Measurements from ENCODE around the gene CAST. TPM values are rescaled to one million over a fixed set of nuclear protein-coding genes. Genes with fewer than 3 reads are reported as not detected.
"Not testable (repeated sequence)": the region's sequence is repeated elsewhere in the genome, so short reads cannot be mapped to it uniquely, and the experiment has no call there.

CAST gene
- total RNA-seq, 1 donor from 2014 or later = 97.0 TPM

DNA sequence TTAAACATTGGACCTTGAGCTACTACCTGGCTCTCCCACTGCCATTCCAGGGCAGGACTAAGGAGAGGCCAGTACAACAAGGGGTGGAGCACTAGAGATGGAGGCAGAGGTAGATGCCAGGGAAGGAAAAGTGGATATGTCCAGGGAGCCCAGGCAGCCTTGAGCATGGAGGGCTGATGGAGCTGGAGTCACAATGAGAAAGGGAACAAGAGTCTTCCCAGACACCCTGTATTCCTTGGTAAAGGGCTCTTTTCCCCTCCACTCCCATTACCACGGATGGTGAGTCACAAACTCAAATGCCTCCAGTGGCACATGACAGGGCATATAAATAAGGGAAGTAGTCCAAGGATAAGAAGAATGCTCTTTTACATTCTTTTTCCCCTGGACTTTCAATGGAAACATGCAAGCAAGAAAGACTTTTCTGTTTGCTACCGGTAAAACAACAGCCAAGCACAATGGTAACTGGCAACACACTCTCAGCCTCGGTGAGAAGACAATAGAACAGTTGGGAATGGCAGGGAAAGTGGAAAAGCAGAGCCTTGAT is 128.9 kb downstream of the CAST start:
- DNase-seq (ENCODE audit: low spot score, unreplicated experiment) = no peak
- Mint-ChIP-seq H3K27ac (no peak overlapping the region), H3K9me3 (ENCODE audit: low read depth) (no peaks in the 10 kb centered on the region), H3K4me3 (ENCODE audit: low read depth) (no peak overlapping the region), H3K27me3 (no peaks in the 10 kb centered on the region), H3K36me3 (ENCODE audit: insufficient read depth) (peaks cover 21% of the 10 kb centered on the region), H3K4me1 (ENCODE audit: low read depth) (no peaks in the 10 kb centered on the region)
- TF ChIP-seq, protein P1, sequence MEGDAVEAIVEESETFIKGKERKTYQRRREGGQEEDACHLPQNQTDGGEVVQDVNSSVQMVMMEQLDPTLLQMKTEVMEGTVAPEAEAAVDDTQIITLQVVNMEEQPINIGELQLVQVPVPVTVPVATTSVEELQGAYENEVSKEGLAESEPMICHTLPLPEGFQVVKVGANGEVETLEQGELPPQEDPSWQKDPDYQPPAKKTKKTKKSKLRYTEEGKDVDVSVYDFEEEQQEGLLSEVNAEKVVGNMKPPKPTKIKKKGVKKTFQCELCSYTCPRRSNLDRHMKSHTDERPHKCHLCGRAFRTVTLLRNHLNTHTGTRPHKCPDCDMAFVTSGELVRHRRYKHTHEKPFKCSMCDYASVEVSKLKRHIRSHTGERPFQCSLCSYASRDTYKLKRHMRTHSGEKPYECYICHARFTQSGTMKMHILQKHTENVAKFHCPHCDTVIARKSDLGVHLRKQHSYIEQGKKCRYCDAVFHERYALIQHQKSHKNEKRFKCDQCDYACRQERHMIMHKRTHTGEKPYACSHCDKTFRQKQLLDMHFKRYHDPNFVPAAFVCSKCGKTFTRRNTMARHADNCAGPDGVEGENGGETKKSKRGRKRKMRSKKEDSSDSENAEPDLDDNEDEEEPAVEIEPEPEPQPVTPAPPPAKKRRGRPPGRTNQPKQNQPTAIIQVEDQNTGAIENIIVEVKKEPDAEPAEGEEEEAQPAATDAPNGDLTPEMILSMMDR (IDR thresholded peaks at IDR 0.05; ENCODE audit: unreplicated experiment) = no peak

DNA sequence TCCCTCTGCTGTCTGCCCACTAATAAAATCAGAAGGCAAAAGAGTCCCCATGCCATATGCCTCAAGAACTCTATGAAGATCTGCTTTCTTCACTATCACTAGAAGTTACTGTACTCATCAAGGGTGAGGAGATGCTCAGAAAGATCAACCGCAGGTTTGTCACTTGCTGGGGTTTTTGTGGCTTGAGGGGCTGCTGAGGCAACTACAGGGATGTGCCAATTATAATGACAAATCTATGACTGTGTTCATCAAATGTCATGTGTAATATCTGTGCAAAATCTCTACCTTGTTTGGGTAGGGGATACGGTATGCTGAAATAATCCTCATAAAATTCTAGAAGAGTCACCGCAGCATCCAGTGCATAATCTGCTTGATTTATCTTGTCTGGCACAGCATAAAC is 132.6 kb downstream of the CAST start:
- no peak for DNase-seq (ENCODE audit: low spot score, unreplicated experiment)
- Mint-ChIP-seq H3K27ac (no peak overlapping the region), H3K36me3 (ENCODE audit: insufficient read depth) (peaks cover 26% of the 10 kb centered on the region), H3K9me3 (ENCODE audit: low read depth) (no peaks in the 10 kb centered on the region), H3K4me3 (ENCODE audit: low read depth) (no peak overlapping the region), H3K4me1 (ENCODE audit: low read depth) (no peaks in the 10 kb centered on the region), H3K27me3 (no peaks in the 10 kb centered on the region)
- TF ChIP-seq, protein P1 (IDR thresholded peaks at IDR 0.05; ENCODE audit: unreplicated experiment) = no peak

DNA sequence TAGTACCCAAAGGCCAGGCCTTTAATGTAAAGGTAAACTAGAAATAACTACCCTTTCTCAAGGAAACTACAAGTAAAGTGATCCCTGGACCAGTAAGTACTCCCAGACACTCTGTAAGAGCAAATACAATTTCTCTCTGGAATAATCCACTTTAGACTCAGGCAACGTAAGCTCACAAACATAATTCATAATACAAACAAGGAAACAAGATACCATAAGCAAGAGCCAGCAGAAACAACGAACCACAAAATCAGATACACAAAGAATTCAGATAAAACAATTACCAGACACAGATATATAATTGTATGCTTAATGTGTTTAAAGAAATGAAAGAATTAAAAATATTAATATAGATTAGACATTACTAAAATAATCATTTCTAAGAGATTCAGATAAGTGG is 133.4 kb downstream of the CAST start:
- no peaks in the 10 kb centered on the region for H3K9me3 Mint-ChIP-seq (ENCODE audit: low read depth)
- H3K36me3 Mint-ChIP-seq (ENCODE audit: insufficient read depth) = peaks cover 21% of the 10 kb centered on the region
- H3K27ac Mint-ChIP-seq = no peak overlapping the region
- TF ChIP-seq, protein P1 (IDR thresholded peaks at IDR 0.05; ENCODE audit: unreplicated experiment) = no peak
- no peaks in the 10 kb centered on the region for H3K27me3 Mint-ChIP-seq
- DNase-seq (ENCODE audit: low spot score, unreplicated experiment) = no peak
- no peak overlapping the region for H3K4me3 Mint-ChIP-seq (ENCODE audit: low read depth)
- H3K4me1 Mint-ChIP-seq (ENCODE audit: low read depth) = no peaks in the 10 kb centered on the region

DNA sequence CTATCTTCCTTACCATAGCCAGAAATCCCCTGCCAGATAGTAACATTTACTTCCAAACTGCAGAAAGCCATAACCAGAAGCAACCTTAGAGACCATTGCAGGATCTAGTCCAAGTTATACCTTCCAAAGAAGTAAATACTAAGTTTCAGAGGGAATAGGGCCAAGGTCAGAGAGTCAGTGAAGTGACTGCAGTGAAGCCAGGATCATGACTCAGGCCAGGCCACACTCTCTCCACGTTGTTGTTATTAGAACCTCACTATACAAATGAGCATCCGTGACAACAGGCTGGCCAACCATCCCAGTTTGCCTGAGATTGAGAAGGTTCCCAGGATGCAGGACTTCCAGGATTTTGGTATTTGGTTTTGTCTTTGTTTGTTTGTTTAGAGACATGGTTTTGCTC is 134.3 kb downstream of the CAST start:
- no peaks in the 10 kb centered on the region for H3K27me3 Mint-ChIP-seq
- TF ChIP-seq, protein P1 (IDR thresholded peaks at IDR 0.05; ENCODE audit: unreplicated experiment) = no peak
- no peaks in the 10 kb centered on the region for H3K4me1 Mint-ChIP-seq (ENCODE audit: low read depth)
- H3K36me3 Mint-ChIP-seq (ENCODE audit: insufficient read depth) = peaks cover 19% of the 10 kb centered on the region
- H3K4me3 Mint-ChIP-seq (ENCODE audit: low read depth) = no peak overlapping the region
- no peak overlapping the region for H3K27ac Mint-ChIP-seq
- no peak for DNase-seq (ENCODE audit: low spot score, unreplicated experiment)
- H3K9me3 Mint-ChIP-seq (ENCODE audit: low read depth) = no peaks in the 10 kb centered on the region

DNA sequence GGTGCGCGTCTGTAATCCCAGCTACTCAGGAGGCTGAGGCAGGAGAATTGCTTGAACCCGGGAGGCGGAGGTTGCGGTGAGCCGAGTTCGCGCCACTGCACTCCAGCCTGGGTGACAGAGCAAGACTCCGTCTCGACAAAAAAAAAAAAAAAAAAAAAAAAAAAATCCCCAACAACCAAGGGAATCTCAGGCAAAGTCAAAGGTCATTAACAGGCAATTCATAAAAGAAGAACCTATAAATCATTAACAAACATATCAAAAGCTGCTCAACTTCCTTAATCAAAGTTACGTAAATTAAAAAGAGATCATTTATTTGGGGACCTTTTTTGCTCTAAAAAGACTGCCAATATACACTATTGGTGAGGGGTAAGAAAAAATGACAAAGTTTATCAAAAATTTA is 139.5 kb downstream of the CAST start:
- H3K27me3 Mint-ChIP-seq = peaks cover 14% of the 10 kb centered on the region
- H3K27ac Mint-ChIP-seq; H3K4me1 Mint-ChIP-seq (ENCODE audit: low read depth); H3K9me3 Mint-ChIP-seq (ENCODE audit: low read depth); DNase-seq (ENCODE audit: low spot score, unreplicated experiment); H3K4me3 Mint-ChIP-seq (ENCODE audit: low read depth): not testable (repeated sequence)
- H3K36me3 Mint-ChIP-seq (ENCODE audit: insufficient read depth) = peaks cover 11% of the 10 kb centered on the region

DNA sequence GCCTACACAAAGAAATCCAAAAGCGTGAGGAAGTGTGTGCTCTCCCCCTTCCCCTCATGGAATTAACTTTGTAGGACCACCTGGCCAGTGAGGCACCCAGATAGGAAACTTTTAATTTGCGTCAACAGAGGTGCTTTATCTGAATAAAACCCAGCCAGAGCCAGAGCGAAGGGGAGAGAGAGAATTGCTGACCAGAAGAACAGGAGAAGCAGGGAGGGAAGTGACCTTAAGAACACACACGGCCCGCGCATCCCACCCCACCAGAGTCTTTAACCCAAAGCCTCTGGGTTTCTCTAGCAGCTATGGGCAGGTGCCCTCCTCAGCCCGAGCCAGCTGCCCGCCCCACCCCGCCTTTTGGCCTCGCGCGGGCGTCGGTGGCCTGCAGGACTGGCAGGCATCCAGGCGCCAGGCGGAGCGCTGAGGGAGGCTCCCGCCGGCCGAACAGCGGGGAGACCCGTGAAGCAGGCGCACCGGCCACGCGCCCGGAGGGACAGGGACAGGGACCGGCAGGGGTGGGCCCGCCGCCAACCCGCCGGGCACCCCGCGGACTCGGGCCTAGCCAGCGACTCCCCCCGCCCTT is 145.0 kb downstream of the CAST start:
- Mint-ChIP-seq H3K27me3 (peaks cover 14% of the 10 kb centered on the region), H3K27ac (peak overlapping the region; percentile 94), H3K4me1 (ENCODE audit: low read depth) (peaks cover 11% of the 10 kb centered on the region), H3K36me3 (ENCODE audit: insufficient read depth) (peaks cover 4% of the 10 kb centered on the region), H3K4me3 (ENCODE audit: low read depth) (peak overlapping the region; percentile 85), H3K9me3 (ENCODE audit: low read depth) (no peaks in the 10 kb centered on the region)
- DNase-seq (ENCODE audit: low spot score, unreplicated experiment) = peak; percentile 60
- TF ChIP-seq, protein P1 (IDR thresholded peaks at IDR 0.05; ENCODE audit: unreplicated experiment) = no peak
